Activated CD8-positive, alpha-beta T cell treated with anti-CD3 and anti-CD28 coated beads, Interleukin-2, amount 10 ng/mL, durations not matched to agents 7 days and 5 days (primary cell): ENCODE measurements around the gene INPP4A. TPM values are rescaled to one million over a fixed set of nuclear protein-coding genes. Genes with fewer than 3 reads are reported as not detected.
A peak's percentile ranks its signal among the peaks of the same experiment; 100 is the strongest.

Source experiments
- ATAC-seq: fragments of 150-1000 bp; cut with Tn5 transposase; one replicate; pipeline ENCODE4 v1.10.0; 2021; ENCODE audit warnings: moderate library complexity
- CTCF ChIA-PET: fragments of 350-600 bp; sonication (Branson Sonifier 250); formaldehyde crosslinking; loops from one replicate; lab custom pipeline; 2021; ENCODE audit warnings: antibody characterized with exemption; lab: Charles Lee
- POLR2A ChIA-PET: fragments of 350-600 bp; sonication (Branson Sonifier 250); formaldehyde crosslinking; loops from one replicate; lab custom pipeline; 2021; ENCODE audit warnings: antibody characterized with exemption; lab: Charles Lee
- DNase-seq: peaks from one replicate; pipeline ENCODE4 v3.0.0-alpha.2; 2020
- H3K27ac Mint-ChIP-seq: one replicate; pipeline ENCODE4 v1.8.0; 2021; ENCODE audit warnings: mild to moderate bottlenecking, mixed read lengths
- H3K27me3 Mint-ChIP-seq: one replicate; pipeline ENCODE4 v1.8.0; 2021; ENCODE audit warnings: low read depth, mixed read lengths
- H3K36me3 Mint-ChIP-seq: one replicate; pipeline ENCODE4 v1.8.0; 2021; ENCODE audit warnings: low read depth, mixed read lengths
- H3K4me1 Mint-ChIP-seq: one replicate; pipeline ENCODE4 v1.8.0; 2021; ENCODE audit warnings: low read depth, mixed read lengths
- H3K4me3 Mint-ChIP-seq: one replicate; pipeline ENCODE4 v1.8.0; 2021; ENCODE audit warnings: mild to moderate bottlenecking, mixed read lengths
- H3K9me3 Mint-ChIP-seq: one replicate; pipeline ENCODE4 v1.8.0; 2022; ENCODE audit warnings: mixed read lengths; ENCODE audit not compliant: insufficient read depth
- total RNA-seq, 2 experiments: library from RNA; stranded (reverse); gene quantifications; one replicate each; pipeline ENCODE4 v1.2.3, GENCODE V29; 2021

The INPP4A gene
- total RNA-seq, 2 experiments from 2014 or later, result 152 to 157 TPM

- peaks cover 10% of the 10 kb centered on the region for H3K4me1 Mint-ChIP-seq
- H3K36me3 Mint-ChIP-seq, result peaks cover 79% of the 10 kb centered on the region
Observed at GRCh38 chr2:98569915-98570314, 125.3 kb downstream of the INPP4A start.

DNA sequence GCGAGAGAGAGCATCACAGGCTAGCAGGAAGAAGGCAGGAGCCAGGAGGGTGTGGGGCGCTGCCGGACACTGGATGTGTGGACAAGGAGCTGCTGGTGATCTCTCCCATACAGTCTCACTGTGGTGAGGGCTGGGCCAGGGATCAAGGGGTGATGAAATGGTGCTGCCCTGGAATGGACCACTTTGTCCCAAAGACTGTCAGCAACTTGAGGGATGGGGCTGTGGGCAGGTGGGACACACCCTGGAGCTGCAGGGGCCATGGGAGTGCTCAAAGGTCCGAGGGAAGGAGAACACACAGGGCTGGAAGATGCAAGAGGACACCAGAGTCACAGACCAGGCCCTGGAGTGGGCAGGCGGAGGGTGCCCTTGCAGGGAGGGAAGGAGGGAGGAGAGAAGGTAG lies 125.7 kb downstream of the INPP4A start:
- POLR2A ChIA-PET, result no interaction called here
- H3K9me3 Mint-ChIP-seq, result no peaks in the 10 kb centered on the region
- H3K36me3 Mint-ChIP-seq, result peaks cover 80% of the 10 kb centered on the region

More at GRCh38 chr2:98569915-98570314, 125.3 kb downstream of the INPP4A start:
- CTCF ChIA-PET, result interaction anchor here (1.9 to 3.7 kb wide), 2 partner anchors 11 to 185 kb away, joined by 5 to 43 read pairs; no protein-coding TSS in a partner anchor
- ATAC-seq, result no peak
- DNase-seq, result no peak
- no peaks in the 10 kb centered on the region for H3K9me3 Mint-ChIP-seq
- no peak overlapping the region for H3K4me3 Mint-ChIP-seq
- peak overlapping the region; percentile 69 for H3K27ac Mint-ChIP-seq
- POLR2A ChIA-PET, result no interaction called here
- no peaks in the 10 kb centered on the region for H3K27me3 Mint-ChIP-seq

DNA sequence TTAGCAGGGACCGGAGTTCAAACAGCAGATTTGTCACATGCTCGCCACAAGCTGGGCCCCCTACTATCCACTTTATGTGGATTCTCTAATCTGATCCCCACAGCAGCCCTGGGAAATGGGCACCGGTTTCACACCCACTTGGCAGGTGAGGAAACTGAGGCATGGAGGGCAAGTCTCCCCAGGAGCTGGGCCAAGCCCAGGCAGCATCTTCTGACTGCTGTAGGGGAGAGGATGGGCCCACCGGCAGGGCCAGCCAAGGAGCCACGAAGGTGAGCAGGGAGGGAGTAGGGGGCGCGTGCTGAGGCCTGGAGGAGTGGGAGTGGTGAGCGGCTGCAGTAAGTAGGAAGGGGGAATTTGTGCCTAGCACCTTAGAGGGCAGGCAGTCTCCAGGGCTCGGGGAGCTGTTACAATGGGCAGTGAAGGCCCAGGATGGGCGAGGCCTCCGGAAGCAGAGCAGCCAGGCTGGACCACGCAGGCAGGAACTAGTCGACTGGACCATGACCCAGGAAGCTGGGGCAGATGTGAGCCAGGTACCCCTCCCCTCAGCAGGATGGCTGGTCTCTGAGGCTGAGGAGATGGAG lies 126.6 kb downstream of the INPP4A start:
- peaks cover 2% of the 10 kb centered on the region for H3K4me1 Mint-ChIP-seq
- ChIA-PET POLR2A (no interaction called here), CTCF (interaction anchor here (0.7 to 3.7 kb wide), 2 partner anchors 12 kb away, joined by 3 to 43 read pairs; no protein-coding TSS in a partner anchor)
- H3K4me3 Mint-ChIP-seq, result no peak overlapping the region
- H3K27me3 Mint-ChIP-seq, result no peaks in the 10 kb centered on the region
- no peaks in the 10 kb centered on the region for H3K9me3 Mint-ChIP-seq
- peak overlapping the region; percentile 46 for H3K27ac Mint-ChIP-seq
- no peak for DNase-seq
- no peak for ATAC-seq
- H3K36me3 Mint-ChIP-seq, result peaks cover 79% of the 10 kb centered on the region

More for the DNA sequence above, 125.7 kb downstream of the INPP4A start:
- ATAC-seq (no peak), DNase-seq (no peak)
- no peaks in the 10 kb centered on the region for H3K27me3 Mint-ChIP-seq
- CTCF ChIA-PET, result interaction anchor here (1.9 to 3.7 kb wide), 2 partner anchors 12 to 185 kb away, joined by 5 to 43 read pairs; no protein-coding TSS in a partner anchor
- no peak overlapping the region for H3K4me3 Mint-ChIP-seq
- peak overlapping the region; percentile 69 for H3K27ac Mint-ChIP-seq
- peaks cover 6% of the 10 kb centered on the region for H3K4me1 Mint-ChIP-seq

DNA sequence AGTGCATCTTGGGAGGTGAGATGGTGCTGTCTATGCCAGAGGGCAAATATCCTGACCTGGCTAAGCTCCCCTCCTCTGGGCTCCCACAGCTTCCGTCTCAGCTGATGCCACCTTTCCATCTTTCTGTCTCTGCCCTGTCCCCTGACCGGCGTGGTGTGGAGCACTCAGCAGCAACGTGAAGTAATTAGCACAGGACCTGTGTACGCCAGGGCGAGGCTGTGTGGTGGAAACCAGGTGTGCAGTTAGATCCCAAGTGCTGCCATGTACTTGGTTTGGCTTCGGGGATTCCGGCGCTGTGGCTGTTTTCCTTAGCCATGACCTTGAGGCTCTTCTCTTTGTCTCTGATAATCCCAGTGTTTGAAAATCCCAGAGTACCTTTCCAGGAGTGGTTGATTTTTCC lies 127.1 kb downstream of the INPP4A start:
- Mint-ChIP-seq H3K27ac (no peak overlapping the region), H3K4me1 (peaks cover 2% of the 10 kb centered on the region), H3K27me3 (no peaks in the 10 kb centered on the region), H3K9me3 (no peaks in the 10 kb centered on the region), H3K4me3 (no peak overlapping the region), H3K36me3 (peaks cover 79% of the 10 kb centered on the region)
- ChIA-PET POLR2A (no interaction called here), CTCF (interaction anchor here (0.7 kb wide), 1 partner anchor 12 kb away, joined by 3 read pairs; no protein-coding TSS in a partner anchor)
- ATAC-seq, result no peak
- no peak for DNase-seq

DNA sequence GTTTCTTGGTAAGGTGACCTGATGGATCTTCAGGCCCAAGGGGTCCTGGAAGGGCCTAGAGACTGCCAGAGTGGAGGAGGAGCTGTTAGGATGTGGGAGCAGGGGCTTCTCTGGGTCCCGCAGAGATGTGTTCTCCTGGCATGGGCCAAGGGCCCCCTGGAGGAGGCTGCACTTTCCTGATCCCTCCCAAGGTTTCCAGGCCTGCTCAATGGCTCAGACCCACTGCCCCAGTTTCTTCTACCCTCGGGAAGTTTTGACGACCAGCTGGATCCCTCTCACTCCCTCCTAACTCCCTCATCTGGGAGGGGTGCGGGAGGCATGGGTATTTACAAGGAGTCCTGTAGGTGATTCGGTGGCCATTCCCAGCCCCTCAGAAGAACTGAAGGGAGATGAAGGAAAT lies 127.6 kb downstream of the INPP4A start:
- Mint-ChIP-seq H3K36me3 (peaks cover 78% of the 10 kb centered on the region), H3K27me3 (no peaks in the 10 kb centered on the region), H3K27ac (no peak overlapping the region), H3K4me3 (no peak overlapping the region), H3K4me1 (peaks cover 2% of the 10 kb centered on the region), H3K9me3 (no peaks in the 10 kb centered on the region)
- CTCF ChIA-PET, result interaction anchor here (1.4 kb wide), 1 partner anchor 13 kb away, joined by 3 read pairs; no protein-coding TSS in a partner anchor
- ATAC-seq, result no peak
- POLR2A ChIA-PET, result no interaction called here
- DNase-seq, result no peak

DNA sequence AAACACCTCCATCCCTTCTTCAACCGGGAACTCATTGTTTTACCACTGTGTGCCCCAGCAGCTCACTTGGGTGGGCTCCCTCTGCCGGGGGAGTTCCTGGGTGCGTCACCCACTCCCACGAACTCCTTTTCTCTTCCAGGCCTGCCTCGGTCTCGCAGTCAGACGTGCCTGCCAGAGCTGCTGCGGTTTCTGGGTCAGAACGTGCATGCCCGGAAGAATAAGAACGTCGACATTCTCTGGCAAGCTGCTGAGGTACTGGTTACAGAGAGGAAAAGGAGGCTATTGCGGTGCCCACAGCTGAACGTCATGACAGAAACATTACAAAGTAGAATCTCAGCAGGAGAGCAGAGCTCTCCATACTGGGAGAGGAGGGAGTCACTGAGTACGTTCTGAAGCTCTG lies 128.0 kb downstream of the INPP4A start:
- peaks cover 2% of the 10 kb centered on the region for H3K4me1 Mint-ChIP-seq
- CTCF ChIA-PET, result interaction anchor here (1.4 kb wide), 1 partner anchor 14 kb away, joined by 3 read pairs; no protein-coding TSS in a partner anchor

GRCh38 chr2:98573426-98573825 lies 128.8 kb downstream of the INPP4A start:
- Mint-ChIP-seq H3K27ac (peak overlapping the region; percentile 55), H3K4me1 (peaks cover 2% of the 10 kb centered on the region), H3K4me3 (no peak overlapping the region), H3K27me3 (no peaks in the 10 kb centered on the region), H3K9me3 (no peaks in the 10 kb centered on the region), H3K36me3 (peaks cover 79% of the 10 kb centered on the region)
- ATAC-seq (no peak), DNase-seq (no peak)
- POLR2A ChIA-PET, result no interaction called here
- CTCF ChIA-PET, result interaction anchor here (1.4 kb wide), 1 partner anchor 15 kb away, joined by 3 read pairs; no protein-coding TSS in a partner anchor

More for the DNA sequence above, 128.0 kb downstream of the INPP4A start:
- no peak for ATAC-seq
- H3K9me3 Mint-ChIP-seq, result no peaks in the 10 kb centered on the region
- H3K36me3 Mint-ChIP-seq, result peaks cover 79% of the 10 kb centered on the region
- no peaks in the 10 kb centered on the region for H3K27me3 Mint-ChIP-seq
- no peak for DNase-seq
- POLR2A ChIA-PET, result no interaction called here
- H3K27ac Mint-ChIP-seq, result no peak overlapping the region
- H3K4me3 Mint-ChIP-seq, result no peak overlapping the region

DNA sequence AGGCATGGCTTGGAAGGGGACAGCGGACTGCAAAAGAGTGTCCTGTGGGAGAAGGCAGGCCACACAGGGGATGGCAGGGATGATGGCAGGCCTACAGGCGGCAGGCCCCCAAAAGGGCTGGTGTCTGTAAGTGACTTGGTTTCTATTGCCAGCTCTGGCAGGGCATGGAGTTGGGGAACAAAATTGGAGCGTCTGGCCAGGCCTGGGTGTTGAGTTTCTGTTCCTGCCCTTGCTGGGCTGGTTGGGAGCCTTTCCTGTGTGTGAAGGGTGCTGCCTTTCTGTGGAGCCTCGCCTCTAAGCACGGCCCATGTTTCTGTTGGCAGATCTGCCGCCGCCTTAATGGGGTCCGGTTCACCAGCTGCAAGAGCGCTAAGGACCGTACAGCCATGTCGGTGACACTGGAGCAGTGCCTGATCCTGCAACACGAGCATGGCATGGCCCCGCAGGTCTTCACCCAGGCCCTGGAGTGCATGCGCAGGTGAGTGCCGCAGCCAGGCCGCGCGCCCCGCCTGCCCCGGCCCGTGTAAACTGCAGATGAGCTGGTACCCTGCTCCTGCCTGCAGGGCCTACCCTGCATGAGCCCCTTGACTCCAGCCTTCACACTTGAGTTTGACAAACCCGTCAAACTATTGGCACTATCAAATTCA lies 132.1 kb downstream of the INPP4A start:
- Mint-ChIP-seq H3K9me3 (no peaks in the 10 kb centered on the region), H3K27me3 (no peaks in the 10 kb centered on the region), H3K4me3 (no peak overlapping the region), H3K36me3 (peaks cover 69% of the 10 kb centered on the region), H3K4me1 (no peaks in the 10 kb centered on the region), H3K27ac (no peak overlapping the region)
- POLR2A ChIA-PET, result no interaction called here
- CTCF ChIA-PET, result interaction anchor here (1.0 to 1.3 kb wide), 3 partner anchors 8 to 17 kb away, joined by 3 to 4 read pairs (median 3); no protein-coding TSS in a partner anchor
- DNase-seq (no peak), ATAC-seq (no peak)

DNA sequence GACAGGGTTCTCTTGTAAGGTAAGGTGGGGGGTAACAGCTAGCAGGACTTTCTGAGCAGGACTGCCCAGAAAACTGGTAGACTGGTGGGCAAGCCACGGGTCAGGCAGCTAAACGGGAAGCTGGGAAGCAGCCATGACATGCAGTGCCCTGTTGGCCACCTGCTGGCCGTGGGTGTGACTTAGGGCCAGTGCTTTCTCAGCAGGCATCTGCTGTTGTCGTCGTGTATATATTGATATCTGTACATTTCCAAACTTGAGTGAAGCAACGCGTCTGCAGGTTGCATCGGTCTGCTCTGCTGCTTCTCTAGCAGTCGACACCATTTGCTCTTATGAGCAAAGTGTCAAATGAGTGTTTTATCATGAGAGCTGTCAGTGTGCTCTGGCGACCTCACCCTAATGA lies 132.7 kb downstream of the INPP4A start:
- Mint-ChIP-seq H3K36me3 (peaks cover 74% of the 10 kb centered on the region), H3K27me3 (no peaks in the 10 kb centered on the region), H3K9me3 (no peaks in the 10 kb centered on the region), H3K27ac (no peak overlapping the region), H3K4me1 (no peaks in the 10 kb centered on the region), H3K4me3 (no peak overlapping the region)
- CTCF ChIA-PET, result interaction anchor here (1.0 to 1.3 kb wide), 3 partner anchors 9 to 18 kb away, joined by 3 to 4 read pairs (median 3); no protein-coding TSS in a partner anchor
- POLR2A ChIA-PET, result no interaction called here
- ATAC-seq (no peak), DNase-seq (no peak)

DNA sequence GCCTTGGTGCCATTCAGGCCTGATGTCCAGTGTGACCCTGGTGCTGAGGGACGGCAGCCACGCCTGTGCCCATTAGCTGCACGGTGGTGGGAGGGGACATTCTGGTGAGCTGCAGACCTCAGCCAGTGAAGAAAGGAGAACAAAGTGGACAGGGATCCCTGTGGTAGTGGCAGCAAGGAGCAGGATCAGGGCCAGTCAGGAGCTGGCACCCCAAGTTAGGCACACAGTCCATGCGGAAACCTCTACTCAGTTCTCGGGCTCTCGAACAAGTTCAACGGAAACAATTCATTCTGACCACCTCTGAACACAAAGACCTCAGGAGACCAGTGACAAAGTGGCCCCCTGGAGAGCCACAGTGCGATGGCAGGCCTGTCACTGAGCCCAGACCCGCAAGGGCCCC lies 133.6 kb downstream of the INPP4A start:
- ATAC-seq, result no peak
- ChIA-PET POLR2A (no interaction called here), CTCF (interaction anchor here (1.3 kb wide), 1 partner anchor 9 kb away, joined by 3 read pairs; no protein-coding TSS in a partner anchor)
- Mint-ChIP-seq H3K4me1 (no peaks in the 10 kb centered on the region), H3K27ac (no peak overlapping the region), H3K36me3 (peaks cover 70% of the 10 kb centered on the region), H3K4me3 (no peak overlapping the region), H3K27me3 (no peaks in the 10 kb centered on the region), H3K9me3 (no peaks in the 10 kb centered on the region)
- DNase-seq, result no peak

DNA sequence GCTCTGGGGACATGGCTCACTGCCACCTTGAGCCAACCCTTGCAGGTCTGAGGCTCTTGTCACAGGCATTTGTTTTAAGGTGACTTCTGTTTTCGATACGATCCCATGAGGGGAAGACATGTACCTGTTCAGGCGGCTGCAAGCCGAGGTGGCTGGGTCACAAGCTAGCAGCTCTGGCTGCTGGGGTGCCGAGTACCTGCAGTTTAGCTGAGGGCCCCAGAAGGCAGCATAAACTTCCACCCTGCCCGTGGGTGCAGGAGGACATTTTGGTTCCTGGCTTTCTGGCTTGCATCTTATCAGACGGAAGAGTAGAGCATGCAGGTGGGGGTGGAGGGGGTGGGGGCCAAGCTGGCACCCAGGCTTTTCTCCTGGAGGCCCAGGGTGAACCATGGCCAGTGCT lies 135.3 kb downstream of the INPP4A start:
- no peak overlapping the region for H3K4me3 Mint-ChIP-seq
- peaks cover 3% of the 10 kb centered on the region for H3K4me1 Mint-ChIP-seq
- ATAC-seq (no peak), DNase-seq (no peak)
- H3K9me3 Mint-ChIP-seq, result no peaks in the 10 kb centered on the region
- ChIA-PET CTCF (interaction anchor here (2.0 kb wide), 1 partner anchor 11 kb away, joined by 10 read pairs; no protein-coding TSS in a partner anchor), POLR2A (no interaction called here)
- peaks cover 71% of the 10 kb centered on the region for H3K36me3 Mint-ChIP-seq
- H3K27ac Mint-ChIP-seq, result no peak overlapping the region
- no peaks in the 10 kb centered on the region for H3K27me3 Mint-ChIP-seq
